Loucy (cell line): ENCODE data around the gene NHEJ1.

ENCODE experiments used
- H2AFZ ChIP-seq: fragments of 200-600 bp; sonication (generic); 2 replicates; pipeline ENCODE4 v1.6.0; 2016; ENCODE audit warnings: antibody characterized with exemption, mild to moderate bottlenecking, low read length, moderate library complexity
- H3F3A ChIP-seq: fragments of 200-600 bp; 2 replicates; pipeline ENCODE4 v1.6.0; 2016; ENCODE audit warnings: antibody characterized with exemption, low read depth, mild to moderate bottlenecking
- H3K27me3 ChIP-seq: fragments of 200-600 bp; sonication (generic); 2 replicates; pipeline ENCODE4 v1.6.1; 2014; ENCODE audit warnings: low read length, mild to moderate bottlenecking; ENCODE audit not compliant: insufficient read depth, poor library complexity, severe bottlenecking
- H3K36me3 ChIP-seq: fragments of 200-600 bp; sonication (generic); 2 replicates; pipeline ENCODE4 v1.6.1; 2016; ENCODE audit warnings: low read length; ENCODE audit not compliant: insufficient read depth
- H3K4me1 ChIP-seq: fragments of 200-600 bp; sonication (generic); 2 replicates; pipeline ENCODE4 v1.5.1; 2014; ENCODE audit warnings: low read length, mild to moderate bottlenecking; ENCODE audit not compliant: insufficient read depth, poor library complexity, severe bottlenecking
- H3K4me2 ChIP-seq: fragments of 200-600 bp; sonication (generic); 2 replicates; pipeline ENCODE4 v1.6.0; 2014; ENCODE audit warnings: antibody characterized with exemption, low read length, low read depth, mild to moderate bottlenecking; ENCODE audit not compliant: poor library complexity, severe bottlenecking
- H3K4me3 ChIP-seq: fragments of 200-600 bp; sonication (generic); 2 replicates; pipeline ENCODE4 v1.5.1; 2014; ENCODE audit warnings: low read length, mild to moderate bottlenecking, mixed read lengths; ENCODE audit not compliant: poor library complexity, severe bottlenecking
- H3K79me2 ChIP-seq: fragments of 200-600 bp; sonication (generic); 2 replicates; pipeline ENCODE4 v1.6.1; 2014; ENCODE audit warnings: low read length; ENCODE audit not compliant: insufficient read depth
- H3K9ac ChIP-seq: fragments of 200-600 bp; sonication (generic); 2 replicates; pipeline ENCODE4 v1.6.0; 2014; ENCODE audit warnings: mild to moderate bottlenecking, low read depth, low read length, moderate library complexity; ENCODE audit not compliant: poor library complexity, severe bottlenecking
- H3K9me2 ChIP-seq: fragments of 200-600 bp; sonication (generic); replicated peaks from 2 replicates; pipeline ENCODE4 v1.6.1; 2016; ENCODE audit warnings: low read depth, low read length, mixed read lengths
- H3K9me3 ChIP-seq: fragments of 200-600 bp; sonication (generic); 2 replicates; pipeline ENCODE4 v1.6.1; 2014; ENCODE audit warnings: mild to moderate bottlenecking, antibody characterized with exemption, low read length, low read depth; ENCODE audit not compliant: insufficient read depth
- H4K20me1 ChIP-seq: fragments of 200-600 bp; sonication (generic); 2 replicates; pipeline ENCODE4 v1.6.0; 2014; ENCODE audit warnings: antibody characterized with exemption, low read length, mild to moderate bottlenecking; ENCODE audit not compliant: insufficient read depth, poor library complexity, severe bottlenecking
- EZH2phosphoT487 ChIP-seq: fragments of 200-600 bp; IDR thresholded peaks from 2 replicates; pipeline ENCODE4 v1.6.1; 2018; ENCODE audit warnings: antibody characterized with exemption, mild to moderate bottlenecking, moderate library complexity, borderline replicate concordance
- TF ChIP-seq, protein P1 (sequence below): fragments of 200-600 bp; sonication (generic); conservative IDR thresholded peaks from 2 replicates; pipeline ENCODE4 v1.5.1; 2014; ENCODE audit warnings: mild to moderate bottlenecking, antibody characterized with exemption, low read length

The NHEJ1 gene

GRCh38 chr2:219038600-219038999, 122.0 kb downstream of the NHEJ1 start:
- H3K9me2 ChIP-seq, result no peaks in the 10 kb centered on the region
- TF ChIP-seq EZH2phosphoT487, result no peak
- TF ChIP-seq, protein P1, sequence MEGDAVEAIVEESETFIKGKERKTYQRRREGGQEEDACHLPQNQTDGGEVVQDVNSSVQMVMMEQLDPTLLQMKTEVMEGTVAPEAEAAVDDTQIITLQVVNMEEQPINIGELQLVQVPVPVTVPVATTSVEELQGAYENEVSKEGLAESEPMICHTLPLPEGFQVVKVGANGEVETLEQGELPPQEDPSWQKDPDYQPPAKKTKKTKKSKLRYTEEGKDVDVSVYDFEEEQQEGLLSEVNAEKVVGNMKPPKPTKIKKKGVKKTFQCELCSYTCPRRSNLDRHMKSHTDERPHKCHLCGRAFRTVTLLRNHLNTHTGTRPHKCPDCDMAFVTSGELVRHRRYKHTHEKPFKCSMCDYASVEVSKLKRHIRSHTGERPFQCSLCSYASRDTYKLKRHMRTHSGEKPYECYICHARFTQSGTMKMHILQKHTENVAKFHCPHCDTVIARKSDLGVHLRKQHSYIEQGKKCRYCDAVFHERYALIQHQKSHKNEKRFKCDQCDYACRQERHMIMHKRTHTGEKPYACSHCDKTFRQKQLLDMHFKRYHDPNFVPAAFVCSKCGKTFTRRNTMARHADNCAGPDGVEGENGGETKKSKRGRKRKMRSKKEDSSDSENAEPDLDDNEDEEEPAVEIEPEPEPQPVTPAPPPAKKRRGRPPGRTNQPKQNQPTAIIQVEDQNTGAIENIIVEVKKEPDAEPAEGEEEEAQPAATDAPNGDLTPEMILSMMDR, result no peak
- H3K9ac ChIP-seq, result no peak overlapping the region
- no peaks in the 10 kb centered on the region for H3K36me3 ChIP-seq
- no peaks in the 10 kb centered on the region for H3F3A ChIP-seq
- no peaks in the 10 kb centered on the region for H4K20me1 ChIP-seq
- no peaks in the 10 kb centered on the region for H3K4me1 ChIP-seq
- no peaks in the 10 kb centered on the region for H3K9me3 ChIP-seq
- no peaks in the 10 kb centered on the region for H3K79me2 ChIP-seq
- H3K4me3 ChIP-seq, result no peak overlapping the region
- no peaks in the 10 kb centered on the region for H3K27me3 ChIP-seq
- no peak overlapping the region for H2AFZ ChIP-seq
- no peak overlapping the region for H3K4me2 ChIP-seq

DNA sequence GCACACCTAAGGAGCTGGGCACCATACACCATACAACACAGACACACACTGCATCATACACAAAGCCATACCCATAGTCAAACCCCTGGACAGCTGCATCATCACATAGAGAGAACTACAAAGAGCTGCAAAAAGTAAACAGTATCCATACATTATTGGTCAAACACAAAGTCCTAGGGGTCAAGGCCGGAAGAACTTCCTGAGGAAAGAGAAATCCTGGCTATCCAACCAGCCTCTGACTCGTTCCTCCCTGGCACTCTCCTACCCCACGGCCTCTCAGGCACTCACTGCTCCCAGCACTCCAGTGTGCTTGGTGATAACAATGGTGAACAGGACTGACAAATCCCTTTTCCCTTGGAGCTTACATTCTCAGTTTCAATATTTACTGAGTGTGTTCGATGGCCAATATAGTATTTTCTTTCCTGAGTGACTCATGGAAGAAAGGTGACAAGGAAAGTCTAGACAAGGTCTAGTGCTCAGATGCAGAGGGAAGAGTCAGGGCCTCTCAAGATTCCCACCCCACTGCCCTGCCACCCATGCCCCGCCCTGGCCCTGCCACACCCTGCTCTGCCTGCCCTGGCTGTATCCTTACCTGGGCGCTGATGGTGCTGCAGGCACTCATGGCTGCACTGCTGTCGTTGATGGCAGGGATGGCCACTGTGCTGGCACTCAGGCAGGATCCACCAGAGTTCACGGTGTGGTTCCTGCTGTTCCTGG, 122.7 kb downstream of the NHEJ1 start:
- Histone ChIP-seq H2AFZ (no peak overlapping the region), H3K36me3 (no peaks in the 10 kb centered on the region), H3K4me2 (no peak overlapping the region), H3K9me2 (no peaks in the 10 kb centered on the region), H3F3A (no peaks in the 10 kb centered on the region), H3K9me3 (no peaks in the 10 kb centered on the region), H3K9ac (no peak overlapping the region), H4K20me1 (no peaks in the 10 kb centered on the region), H3K27me3 (no peaks in the 10 kb centered on the region), H3K4me3 (no peak overlapping the region), H3K4me1 (no peaks in the 10 kb centered on the region), H3K79me2 (no peaks in the 10 kb centered on the region)
- TF ChIP-seq EZH2phosphoT487, result no peak
- TF ChIP-seq, protein P1, result no peak

- H3K4me3 ChIP-seq, result no peak overlapping the region
- no peaks in the 10 kb centered on the region for H3K27me3 ChIP-seq
- H2AFZ ChIP-seq, result no peak overlapping the region
- H3K9ac ChIP-seq, result no peak overlapping the region
- H3K4me2 ChIP-seq, result no peak overlapping the region
- no peaks in the 10 kb centered on the region for H4K20me1 ChIP-seq
- no peaks in the 10 kb centered on the region for H3K9me3 ChIP-seq
- no peaks in the 10 kb centered on the region for H3K4me1 ChIP-seq
- H3F3A ChIP-seq, result no peaks in the 10 kb centered on the region
- TF ChIP-seq, protein P1, result no peak
- TF ChIP-seq EZH2phosphoT487, result no peak
- no peaks in the 10 kb centered on the region for H3K9me2 ChIP-seq
- no peaks in the 10 kb centered on the region for H3K79me2 ChIP-seq
- no peaks in the 10 kb centered on the region for H3K36me3 ChIP-seq
Observed at GRCh38 chr2:219035942-219036341, 124.7 kb downstream of the NHEJ1 start.
